ENCODE results near the gene GOLGA3.
"Not testable (repeated sequence)": the region's sequence is repeated elsewhere in the genome, so short reads cannot be mapped to it uniquely, and the experiment has no call there.

The GOLGA3 gene

DNA sequence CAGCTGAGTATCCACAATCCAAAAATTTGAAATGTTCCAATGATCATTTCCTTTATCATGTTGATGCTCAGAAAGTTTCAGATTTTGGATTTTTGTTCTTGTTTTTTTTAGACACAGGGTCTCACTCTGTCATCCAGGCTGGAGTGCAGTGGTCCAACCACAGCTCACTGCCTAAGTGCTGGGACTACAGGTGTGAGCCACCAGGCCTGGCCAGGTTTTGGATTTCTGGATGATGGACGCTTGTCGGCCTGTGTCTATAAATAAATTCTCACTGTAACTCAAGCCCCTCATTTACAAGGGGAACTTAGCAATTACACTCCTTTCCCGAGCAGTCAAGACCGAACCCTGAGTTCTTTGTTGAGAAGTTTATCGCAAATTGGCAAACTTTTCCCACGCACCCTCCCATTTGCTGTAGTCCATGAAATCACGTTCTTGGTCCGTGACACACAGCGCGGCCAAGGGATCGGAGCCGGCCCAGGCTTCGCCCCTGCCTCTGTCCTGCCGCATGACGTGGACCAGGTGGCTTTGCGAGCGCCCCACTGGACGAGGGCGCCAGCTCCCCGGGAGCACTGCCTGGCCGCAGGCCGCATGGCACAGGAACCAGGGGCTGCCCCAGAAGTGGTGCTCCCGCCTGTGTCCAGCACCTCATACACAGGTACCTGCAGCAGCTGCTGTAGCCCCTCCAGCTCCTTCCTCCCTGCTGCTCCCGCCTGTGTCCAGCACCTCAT is 53.0 kb downstream of the GOLGA3 start:
- no peak for DNase-seq

DNA sequence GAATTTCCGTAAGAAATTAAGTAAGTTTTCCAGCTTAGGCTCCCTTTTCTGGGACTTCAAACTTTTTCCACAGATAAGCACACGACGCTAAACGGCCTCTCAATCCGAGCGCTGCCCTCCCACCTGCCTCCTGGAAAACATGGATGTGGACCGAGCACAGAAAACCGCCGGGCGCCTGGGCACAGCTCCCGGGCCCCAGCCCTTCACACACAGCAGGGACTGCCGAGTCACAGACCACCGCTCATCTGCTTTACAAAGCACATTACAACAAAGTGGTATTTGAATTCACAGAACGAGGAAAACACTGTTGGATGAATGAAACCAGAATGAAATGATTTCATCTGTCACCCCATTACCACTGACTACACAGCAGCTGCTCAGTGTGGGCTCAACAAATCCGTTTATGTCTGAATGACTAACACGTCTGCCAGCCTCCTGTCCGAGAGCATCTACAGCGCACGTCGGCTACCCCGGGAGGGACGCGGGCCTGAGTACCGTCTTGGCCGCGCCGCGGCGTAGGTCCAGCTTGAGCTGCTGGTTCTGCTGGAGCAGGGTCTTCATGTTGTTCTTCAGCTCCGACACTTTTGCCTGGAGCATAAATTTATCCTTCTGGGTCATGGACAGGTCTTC is 53.9 kb downstream of the GOLGA3 start:
- no peak for DNase-seq

DNA sequence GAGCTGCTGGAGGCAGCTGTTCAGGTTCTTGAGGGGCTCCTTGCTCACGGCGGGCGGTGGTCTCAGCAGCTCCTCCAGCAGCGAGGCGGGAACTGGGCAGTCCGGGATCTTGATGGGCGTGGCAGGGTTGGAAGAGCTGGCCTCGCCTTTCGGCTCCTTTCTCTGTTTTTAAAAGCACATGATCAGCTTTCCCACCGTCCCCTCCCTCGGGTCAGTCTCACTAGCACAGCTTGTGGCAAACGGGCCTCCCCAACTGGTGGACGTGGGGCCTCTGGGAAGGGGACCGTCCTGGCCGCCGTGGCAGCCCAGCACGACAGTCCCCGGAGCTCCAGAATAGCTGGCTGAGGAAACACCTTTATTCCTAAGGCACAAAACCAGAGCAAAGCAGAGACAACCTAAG is 54.5 kb downstream of the GOLGA3 start:
- no peak for DNase-seq

DNA sequence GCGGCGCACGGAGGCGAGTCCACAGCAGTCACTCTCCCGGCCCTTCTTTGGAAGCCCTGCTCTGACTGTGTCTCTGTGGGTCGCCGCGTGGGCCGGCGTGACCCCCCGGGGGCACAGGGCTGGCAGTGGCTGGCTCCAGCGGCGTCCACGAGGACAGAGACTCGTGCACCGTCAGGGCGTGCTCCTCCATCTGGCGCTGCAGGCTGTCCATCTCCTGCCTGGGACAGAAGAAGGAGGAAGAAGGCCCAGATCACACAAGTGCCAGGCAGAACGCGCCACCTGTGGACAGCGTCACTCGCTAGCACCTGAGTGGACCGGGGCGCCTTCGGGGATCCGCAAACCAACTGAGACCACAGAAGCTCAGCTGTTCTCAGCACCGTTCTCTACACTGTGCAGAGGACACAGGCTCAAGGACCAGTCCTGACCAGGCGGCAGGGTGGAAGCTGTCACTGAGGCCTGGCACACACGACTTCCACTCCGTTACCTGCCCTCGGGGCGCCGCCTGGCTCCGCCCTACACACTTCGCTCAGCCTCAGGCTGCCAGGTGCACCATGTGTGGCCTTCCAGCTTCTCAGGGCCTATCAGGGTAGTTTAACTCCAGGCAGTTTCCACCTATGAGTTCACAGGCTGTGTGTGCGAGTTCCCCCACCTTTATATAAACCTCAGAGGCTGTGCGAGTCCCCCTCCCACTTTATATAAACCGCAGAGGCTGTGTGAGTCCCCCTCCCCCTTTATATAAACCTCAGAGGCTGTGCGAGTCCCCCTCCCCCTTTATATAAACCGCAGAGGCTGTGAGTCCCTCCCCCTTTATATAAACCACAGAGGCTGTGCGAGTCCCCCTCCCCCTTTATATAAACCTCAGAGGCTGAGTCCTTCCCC is 55.4 kb downstream of the GOLGA3 start:
- no peak for DNase-seq

DNA sequence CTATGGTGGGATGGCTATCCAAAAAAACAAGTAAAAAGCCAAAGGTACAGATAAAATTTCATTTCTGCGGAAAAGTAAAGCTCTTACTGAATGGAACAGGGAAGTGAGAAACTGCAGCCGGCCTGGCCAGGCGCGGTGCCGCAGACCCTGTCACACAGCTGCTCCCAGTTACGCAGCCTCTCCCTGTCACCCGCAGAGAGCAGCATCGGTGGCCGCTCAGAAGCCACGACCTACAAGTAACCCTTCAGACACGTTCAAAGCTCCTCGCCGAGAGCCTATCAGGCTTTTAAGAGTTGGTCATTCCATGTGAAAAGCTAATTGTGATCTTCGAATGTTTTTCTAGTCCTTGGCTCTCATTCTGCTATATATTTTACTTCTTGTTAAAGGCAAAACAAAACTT is 56.1 kb downstream of the GOLGA3 start:
- DNase-seq = no peak

DNA sequence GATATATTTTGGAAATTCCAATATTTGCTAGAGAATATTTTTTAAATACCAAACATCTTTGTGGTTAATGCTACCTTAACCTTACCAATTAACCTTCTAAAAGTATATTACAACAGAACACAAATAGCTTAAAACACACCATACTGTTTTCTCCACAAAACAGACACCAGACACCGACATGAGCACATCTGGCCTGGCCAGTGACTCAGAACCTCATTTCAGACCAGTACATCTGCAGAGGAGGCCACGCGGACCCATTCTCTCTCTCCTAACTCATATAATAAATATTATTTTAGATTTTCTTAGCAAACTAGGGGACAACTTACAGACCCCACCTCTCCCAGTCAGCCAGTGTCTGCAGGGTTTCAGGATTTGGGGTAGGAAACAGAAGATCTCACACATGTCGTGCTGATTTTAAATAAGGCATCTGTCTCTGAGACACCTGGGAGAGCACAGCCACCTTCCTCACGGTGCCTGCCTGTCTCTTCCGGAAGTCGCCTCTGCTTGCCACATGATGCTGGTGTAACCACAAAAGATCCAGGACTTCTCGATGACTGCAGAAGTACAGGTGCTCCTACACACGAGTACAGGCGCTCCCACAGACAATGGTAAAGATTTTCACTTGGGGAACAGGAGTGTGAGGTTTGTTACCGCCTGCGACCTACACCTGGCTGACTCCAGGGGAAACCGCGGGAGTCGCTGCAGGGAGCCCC is 57.4 kb downstream of the GOLGA3 start:
- DNase-seq = peak; percentile 21 to 58

DNA sequence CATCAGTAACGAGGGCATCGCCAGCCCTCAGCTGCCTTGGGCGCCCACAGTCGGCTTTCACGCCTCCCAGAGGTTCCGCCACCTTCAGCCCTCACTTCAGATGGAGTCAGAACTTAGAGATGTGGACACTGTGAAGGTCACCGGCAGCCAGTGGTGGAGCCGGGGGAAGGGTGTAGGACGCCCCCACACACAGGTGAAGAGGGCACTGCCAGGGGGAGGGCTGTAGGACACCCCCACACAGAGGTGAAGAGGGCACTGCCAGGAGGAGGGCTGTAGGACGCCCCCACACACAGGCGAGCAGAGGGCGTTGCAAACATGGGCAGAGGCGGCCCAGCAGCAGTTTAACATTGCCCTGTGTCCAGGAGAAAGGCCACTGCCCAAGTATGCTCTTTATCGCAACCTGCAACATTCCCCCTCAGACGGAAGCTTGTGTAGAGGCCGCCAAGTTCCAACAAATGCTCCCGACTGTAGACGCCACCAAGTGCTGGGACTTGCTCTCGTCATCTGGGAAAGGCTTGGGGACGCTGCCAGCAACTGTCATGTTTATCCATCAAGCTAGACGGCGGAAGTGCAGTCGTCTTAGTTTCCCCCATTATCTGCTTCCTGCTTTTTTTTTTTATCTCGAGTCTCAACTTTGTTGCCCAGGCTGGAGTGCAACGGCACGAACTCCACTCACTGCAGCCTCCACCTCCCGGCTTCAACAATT is 62.1 kb downstream of the GOLGA3 start:
- no peak for DNase-seq

DNA sequence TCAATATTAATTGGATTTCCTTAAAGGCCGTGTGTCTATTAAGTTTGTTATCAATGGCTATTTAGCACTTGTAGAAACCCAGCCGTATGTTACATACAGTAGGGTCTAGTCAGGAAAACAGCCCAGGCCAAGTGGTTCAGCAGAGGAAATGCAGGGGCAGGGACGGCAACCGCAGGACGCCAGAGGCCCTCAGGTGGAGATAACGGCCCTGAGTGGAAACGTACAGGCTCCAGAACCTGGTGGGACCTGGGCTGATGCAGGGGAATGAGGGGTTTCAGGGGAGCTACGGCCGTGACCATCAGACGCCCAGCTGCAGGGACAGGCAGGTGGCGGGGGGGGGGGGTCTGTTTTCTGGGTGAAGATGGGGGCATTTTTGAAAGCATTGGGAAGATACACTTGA is 63.3 kb downstream of the GOLGA3 start:
- no peak for DNase-seq

DNA sequence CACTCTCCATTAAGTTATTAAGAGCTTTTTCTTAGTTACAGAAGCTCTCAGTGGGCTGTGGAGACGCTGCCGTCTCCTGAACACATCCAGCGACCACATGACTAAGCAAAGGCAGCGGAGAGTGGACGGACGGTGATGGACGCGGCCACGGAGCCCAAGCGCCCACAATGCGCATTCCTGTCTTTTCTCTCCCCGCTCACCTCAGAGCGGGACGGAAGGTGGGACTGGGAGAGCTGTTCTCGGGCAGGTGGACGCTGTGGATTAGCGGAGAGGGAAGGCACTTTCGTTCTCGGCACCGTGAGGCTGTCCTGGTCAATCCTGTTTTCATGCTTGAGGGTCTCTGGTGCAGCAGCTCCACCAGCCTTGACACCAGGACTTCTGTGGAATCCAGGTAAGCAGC is 64.4 kb downstream of the GOLGA3 start:
- DNase-seq = no peak

DNA sequence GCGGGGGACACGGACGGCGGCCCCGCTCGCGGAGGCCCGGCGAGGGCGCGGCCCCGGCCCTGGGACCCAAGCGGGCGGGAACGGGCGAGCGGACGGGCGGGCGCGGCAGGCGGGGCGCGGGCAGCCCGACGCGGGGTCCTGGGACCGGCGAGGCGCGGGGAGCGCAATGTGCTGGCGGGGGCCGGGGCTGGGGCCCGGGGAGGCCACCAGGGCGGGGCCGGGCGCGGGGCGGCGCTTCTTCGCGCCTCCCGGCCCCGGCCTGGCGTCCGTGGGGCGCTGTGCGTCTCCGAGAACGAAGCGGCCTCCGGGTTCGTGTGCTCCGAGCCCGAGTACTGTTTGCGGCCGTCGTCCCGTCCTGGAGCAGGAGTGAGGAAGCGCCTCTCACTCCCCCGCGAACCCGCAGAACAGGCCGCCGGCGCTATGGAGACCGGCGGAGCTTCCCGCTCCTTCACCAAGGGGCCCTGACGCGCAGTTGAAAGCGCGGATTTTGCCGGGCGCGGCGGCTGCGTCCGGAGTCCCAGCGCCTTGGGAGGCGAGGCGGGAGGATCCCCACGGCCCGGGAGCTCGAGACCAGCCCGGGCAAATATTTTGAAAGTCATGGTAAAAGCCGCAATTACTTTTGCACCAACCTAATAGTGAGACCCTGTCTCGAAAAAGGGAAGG is 66.6 kb downstream of the GOLGA3 start:
- DNase-seq = peak; percentile 83 to 89

DNA sequence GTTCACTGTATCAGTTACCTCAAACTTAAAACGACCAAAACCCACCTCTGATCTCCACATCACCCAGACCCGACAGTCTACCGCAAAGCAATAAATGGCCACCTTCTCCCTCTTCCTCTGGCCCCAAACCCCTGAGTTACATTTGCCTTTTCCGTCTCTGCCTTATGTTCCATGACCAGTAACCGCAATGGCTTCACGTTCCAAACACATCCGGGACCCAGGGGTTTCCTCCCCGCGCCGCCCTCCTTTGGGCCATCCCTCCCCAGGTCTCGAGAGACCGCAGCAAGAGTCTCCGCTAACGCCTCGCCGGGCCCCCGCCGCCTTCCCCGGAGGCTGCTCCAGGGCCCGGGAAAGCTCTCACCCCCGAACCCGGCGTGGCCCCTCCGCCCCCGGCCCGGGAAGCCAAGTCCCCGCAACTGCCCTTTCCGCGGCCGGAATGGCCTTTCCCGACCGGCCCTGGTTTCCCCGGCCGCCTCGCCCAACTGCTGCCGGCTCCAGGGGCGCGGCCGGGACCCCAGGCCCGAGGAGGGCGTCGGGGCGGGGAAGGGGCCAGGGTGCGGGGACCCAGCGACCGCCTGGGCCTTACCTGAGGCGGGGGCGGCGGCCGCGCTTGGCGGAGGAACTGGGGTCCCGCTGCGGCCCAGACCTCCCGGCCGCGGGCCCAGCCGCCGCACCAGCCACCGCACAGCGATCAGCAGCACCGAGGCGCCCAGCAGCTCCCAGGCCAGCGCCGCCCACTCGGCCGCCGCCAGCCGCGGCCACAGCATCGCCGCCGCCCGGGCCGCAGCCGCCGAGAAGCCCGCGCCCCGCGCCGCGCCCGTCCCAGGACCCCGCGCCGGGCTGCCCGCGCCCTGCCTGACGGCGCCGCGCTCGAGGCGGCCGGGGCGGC is 67.4 kb downstream of the GOLGA3 start, which contains the start of gene ANKLE2:
TSS of gene ANKLE2 (minus strand) at position 801 of the 889 bp plus-strand sequence. CDS start at position 767, 34 bp downstream.
- peak; percentile 56 to 69 for DNase-seq

DNA sequence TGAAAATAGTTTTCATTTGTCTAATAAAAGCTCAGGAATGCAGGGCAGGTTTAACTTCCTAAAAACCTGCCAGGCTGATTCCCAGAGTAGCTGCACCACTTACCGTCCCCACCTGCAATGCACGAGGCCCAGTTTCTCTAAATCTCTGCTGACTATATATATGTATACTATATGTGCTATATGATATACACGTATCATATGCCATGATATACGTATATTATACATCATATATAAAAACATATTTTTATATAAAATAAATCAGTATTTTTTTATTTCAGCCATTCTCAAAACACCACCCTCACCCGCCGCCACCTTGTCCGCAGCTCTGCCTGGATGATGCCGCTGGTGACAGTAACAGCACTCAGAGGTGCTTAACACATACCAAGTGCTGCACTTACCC is 69.3 kb downstream of the GOLGA3 start:
- no peak for DNase-seq

DNA sequence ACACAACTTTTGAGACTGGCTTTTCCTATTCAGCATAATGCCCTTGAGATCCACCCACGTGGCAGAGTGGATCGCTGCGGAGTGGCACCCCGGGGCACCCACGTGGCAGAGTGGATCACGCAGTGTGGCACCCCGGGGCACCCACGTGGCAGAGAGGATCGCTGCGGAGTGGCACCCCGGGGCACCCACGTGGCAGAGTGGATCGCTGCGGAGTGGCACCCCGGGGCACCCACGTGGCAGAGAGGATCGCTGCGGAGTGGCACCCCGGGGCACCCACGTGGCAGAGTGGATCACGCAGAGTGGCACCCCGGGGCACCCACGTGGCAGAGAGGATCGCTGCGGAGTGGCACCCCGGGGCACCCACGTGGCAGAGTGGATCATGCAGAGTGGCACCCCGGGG is 69.8 kb downstream of the GOLGA3 start:
- DNase-seq = not testable (repeated sequence)

DNA sequence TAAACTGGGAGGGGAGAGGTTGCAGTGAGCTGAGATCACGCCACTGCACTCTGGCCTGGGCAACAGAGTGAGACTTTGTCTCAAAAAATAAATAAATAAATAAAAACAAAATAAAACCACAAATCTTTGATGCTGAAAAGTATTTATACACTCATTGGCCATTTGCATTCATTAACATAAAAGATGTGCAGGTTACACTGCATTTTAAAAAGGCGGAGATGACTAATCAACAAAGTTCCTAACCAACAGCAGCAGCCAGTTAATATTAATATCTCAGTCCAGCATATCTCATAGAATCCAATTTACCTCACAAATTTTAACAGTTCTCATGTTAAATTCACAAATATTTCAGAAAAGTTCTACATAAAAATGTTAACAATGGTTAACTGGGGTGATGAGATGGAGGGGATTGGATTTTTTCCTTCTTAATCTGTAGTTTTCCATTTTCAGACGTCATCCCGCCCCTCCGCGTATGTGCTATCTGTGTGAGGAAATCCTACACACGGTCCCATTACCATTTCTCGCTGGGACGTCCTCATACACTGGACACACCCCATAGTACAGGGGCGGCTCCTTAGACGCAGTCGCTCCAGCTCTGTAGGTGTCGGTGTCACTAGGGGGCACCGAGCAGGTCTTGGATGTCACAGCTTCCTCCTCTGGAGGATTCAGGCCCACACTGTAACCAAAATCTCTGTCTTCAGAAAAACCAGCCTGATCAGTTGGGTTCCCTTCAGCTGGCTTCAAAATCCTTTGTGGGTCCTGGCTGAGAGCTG is 74.3 kb downstream of the GOLGA3 start:
- no peak for DNase-seq

DNA sequence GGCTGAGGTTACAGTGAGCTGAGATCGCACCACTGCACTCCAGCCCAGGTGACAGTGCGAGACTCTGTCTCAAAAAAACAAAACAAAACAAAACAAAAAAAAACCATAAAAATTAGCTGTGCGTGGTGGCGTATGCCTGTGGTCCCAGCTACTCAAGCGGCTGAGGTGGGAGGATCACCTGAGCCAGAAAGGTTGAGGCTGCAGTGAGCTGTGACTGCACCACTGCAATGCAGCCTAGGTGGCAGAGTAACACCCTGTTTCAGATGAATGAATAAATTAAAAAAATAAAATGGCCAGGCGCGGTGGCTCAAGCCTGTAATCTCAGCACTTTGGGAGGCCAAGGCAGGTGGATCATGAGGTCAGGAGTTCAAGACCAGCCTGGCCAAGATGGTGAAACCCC is 75.0 kb downstream of the GOLGA3 start:
- DNase-seq = not testable (repeated sequence)

DNA sequence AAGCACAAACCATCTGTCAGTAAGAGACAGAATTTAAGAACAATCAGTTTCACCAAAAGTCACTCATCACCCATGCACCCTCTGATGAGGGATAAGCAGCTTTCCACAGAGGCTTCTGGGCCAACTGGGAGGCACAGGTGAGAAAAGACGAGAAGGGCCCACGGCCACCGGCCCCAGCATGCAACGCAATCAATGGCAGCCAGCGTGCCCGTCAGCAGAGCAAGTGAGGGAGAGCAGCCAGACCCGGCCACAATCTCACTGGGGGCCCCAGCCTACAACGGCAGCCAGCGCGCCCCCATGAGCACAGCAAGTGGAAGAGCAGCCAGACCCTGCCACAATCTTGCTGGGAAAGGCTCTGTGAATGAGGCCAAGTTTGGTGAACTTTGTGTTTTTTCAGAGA is 80.3 kb downstream of the GOLGA3 start:
- DNase-seq = no peak

DNA sequence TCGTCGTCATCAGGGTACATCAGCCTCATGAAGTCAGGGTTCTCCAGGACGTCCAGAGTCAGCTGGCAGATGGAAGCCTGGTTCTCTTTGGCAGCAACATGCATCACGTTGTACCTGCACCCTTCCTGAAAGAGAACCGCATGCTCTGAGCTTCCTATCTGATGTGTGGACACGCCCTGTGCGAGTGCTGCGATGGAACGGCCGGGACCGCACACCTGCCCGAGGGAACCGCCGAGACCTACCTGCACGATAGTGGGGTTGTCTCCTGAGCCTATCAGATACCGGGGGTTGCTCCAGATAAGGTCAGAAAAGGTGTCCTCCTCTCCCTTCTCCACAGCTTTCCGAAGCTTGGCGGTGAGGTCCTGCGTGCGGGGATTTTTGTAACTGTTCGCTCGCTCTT is 80.8 kb downstream of the GOLGA3 start:
- no peak for DNase-seq

DNA sequence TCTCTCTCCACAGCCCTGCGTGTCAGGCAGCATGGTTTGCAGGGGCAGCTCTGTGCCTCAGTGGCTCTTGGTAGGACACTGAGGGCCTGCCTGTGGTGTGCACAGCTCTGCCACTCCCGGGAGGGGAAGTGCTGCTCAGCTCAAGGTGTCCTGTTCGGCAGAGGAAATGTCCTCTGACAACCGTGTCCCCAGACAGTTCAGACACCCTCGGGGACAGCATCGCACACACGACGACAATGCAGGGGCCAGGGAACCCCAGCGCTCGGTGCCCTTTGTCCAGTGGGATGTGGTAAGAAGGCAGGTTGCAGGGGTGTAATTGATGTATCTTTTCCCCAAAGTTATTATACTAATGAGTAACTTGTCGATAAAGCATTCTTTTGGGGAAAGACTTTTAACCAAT is 81.3 kb downstream of the GOLGA3 start:
- no peak for DNase-seq

DNA sequence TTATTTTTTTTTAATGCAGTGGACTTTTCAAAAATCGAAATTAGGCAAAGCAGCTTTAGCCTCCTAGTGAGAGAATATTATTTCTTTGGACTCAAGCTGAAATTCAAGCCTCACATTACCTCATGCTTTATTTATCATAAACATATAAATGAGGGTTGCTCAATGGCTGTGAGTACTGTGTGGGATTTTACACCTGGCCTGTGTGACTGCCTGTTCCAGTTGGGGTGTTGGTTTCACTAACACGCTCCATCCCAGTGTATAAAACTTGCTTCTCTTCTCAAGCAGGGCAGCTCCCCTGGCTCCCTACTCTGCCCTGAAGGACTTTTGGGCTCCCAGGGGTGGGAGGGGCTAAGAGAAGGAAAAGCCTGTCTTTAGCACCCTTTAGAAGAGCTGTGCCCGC is 82.1 kb downstream of the GOLGA3 start:
- no peak for DNase-seq

DNA sequence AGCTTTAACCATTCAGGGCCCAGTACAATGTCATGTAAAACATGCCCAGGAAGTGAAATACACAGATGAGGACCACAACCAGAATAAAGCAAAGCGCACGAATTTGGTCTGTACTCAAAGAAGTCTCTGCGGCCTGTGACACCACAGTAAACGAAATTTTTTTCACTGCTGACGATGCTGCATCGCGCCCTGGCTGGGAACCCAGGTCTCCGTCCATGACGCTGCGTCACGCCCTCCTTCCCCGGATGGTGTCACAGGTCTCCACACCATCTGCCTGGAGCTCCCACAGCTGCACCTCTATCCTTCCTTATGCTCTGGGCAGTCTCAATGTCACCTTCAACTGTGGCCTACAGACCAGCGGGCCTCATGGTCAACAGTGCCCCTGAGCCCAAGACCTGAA is 84.8 kb downstream of the GOLGA3 start:
- no peak for DNase-seq

All from stimulated activated CD4-positive, alpha-beta T cell treated with anti-CD3 and anti-CD28 coated beads, Interleukin-4, amount 100 ng/mL, for 4 hours (primary cell).